ENCODE data around the gene DHX36. TPM values are rescaled to one million over a fixed set of nuclear protein-coding genes. Genes with fewer than 3 reads are reported as not detected.

Gene DHX36, protein sequence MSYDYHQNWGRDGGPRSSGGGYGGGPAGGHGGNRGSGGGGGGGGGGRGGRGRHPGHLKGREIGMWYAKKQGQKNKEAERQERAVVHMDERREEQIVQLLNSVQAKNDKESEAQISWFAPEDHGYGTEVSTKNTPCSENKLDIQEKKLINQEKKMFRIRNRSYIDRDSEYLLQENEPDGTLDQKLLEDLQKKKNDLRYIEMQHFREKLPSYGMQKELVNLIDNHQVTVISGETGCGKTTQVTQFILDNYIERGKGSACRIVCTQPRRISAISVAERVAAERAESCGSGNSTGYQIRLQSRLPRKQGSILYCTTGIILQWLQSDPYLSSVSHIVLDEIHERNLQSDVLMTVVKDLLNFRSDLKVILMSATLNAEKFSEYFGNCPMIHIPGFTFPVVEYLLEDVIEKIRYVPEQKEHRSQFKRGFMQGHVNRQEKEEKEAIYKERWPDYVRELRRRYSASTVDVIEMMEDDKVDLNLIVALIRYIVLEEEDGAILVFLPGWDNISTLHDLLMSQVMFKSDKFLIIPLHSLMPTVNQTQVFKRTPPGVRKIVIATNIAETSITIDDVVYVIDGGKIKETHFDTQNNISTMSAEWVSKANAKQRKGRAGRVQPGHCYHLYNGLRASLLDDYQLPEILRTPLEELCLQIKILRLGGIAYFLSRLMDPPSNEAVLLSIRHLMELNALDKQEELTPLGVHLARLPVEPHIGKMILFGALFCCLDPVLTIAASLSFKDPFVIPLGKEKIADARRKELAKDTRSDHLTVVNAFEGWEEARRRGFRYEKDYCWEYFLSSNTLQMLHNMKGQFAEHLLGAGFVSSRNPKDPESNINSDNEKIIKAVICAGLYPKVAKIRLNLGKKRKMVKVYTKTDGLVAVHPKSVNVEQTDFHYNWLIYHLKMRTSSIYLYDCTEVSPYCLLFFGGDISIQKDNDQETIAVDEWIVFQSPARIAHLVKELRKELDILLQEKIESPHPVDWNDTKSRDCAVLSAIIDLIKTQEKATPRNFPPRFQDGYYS
- total RNA-seq: 82.1 and 88.5 TPM in 2 replicates

DNA sequence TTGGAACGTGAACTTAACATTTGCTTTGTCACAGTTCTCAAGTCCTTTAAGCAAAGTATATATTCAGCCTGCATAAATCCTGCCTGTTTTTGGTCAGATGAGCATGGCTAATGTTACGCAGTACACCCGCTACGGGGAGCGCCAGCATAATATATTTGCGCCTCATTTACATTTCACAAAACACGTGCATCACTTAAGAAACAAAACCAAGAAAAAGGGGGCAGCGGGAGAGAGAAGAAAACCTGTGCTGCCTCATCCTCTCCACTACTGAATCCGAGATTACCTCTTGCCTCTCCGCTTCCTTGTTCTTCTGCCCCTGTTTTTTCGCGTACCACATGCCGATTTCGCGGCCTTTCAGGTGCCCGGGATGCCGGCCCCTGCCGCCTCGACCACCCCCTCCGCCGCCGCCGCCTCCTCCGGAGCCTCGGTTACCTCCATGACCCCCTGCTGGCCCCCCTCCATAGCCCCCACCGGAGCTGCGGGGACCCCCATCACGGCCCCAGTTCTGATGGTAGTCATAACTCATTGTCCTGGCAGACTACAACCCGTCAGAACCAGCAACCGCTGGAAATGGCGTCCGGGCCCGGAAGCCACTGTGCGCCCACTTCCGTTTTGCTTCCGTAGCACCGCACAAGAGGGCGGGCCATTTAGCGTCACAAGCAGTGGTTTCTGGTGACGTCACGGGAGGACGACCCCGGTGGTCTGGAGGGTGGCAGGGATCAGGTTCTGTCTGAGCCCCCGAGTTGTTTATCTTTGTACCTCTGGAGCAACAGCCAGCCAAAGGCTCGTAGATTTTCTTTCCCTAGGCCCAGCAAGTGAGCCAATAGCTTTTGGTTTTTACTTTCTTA is at the start of gene DHX36:
DHX36 (minus strand) TSS at position 597 of the 848 bp plus-strand sequence; CDS start at position 526, 71 bp downstream.
- DNase-seq (ENCODE audit: low spot score): peak; percentile 85
- Mint-ChIP-seq H3K27ac (peak within 1 kb of the TSS; percentile 96), H3K4me1 (ENCODE audit: low read depth) (peaks cover 28% of the 10 kb centered on the region), H3K9me3 (no peaks in the 10 kb centered on the region), H3K36me3 (ENCODE audit: low read depth) (peaks cover 17% of the 10 kb centered on the region), H3K4me3 (ENCODE audit: low read depth) (peak within 1 kb of the TSS; percentile 90), H3K27me3 (ENCODE audit: low read depth) (peaks cover 6% of the 10 kb centered on the region)
- intact Hi-C loops (cut with micrococcal nuclease): loop anchor here (2.0 to 10.0 kb wide), 3 partner anchors 17 to 1531 kb away; partner anchors contain the start of gene SLC33A1

DNA sequence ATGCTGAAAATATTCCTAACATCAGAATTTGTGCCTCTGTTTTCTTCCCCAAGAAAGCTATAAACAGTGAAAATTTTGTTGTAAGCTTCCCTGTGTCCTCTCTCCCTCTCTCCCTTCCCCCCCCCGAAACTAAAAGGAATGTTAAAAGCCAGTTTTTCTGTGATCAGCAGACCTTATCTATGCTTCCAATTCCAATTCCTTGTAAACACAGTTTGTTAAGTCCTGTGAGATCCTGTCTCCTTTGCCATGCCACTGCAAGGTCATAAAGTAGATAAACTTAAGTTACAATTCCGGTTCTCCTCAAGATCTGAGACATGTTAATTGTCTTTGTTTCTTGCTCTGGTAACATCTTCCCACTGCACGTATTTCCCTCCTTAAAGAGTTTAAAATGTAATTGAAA is 42.9 kb upstream of the DHX36 start:
- no peaks in the 10 kb centered on the region for H3K9me3 Mint-ChIP-seq
- intact Hi-C loops (cut with micrococcal nuclease): no loop called here
- no peaks in the 10 kb centered on the region for H3K4me1 Mint-ChIP-seq (ENCODE audit: low read depth)
- H3K4me3 Mint-ChIP-seq (ENCODE audit: low read depth): no peak overlapping the region
- no peak overlapping the region for H3K27ac Mint-ChIP-seq
- H3K36me3 Mint-ChIP-seq (ENCODE audit: low read depth): no peaks in the 10 kb centered on the region
- no peak for DNase-seq (ENCODE audit: low spot score)
- peaks cover 1% of the 10 kb centered on the region for H3K27me3 Mint-ChIP-seq (ENCODE audit: low read depth)

DNA sequence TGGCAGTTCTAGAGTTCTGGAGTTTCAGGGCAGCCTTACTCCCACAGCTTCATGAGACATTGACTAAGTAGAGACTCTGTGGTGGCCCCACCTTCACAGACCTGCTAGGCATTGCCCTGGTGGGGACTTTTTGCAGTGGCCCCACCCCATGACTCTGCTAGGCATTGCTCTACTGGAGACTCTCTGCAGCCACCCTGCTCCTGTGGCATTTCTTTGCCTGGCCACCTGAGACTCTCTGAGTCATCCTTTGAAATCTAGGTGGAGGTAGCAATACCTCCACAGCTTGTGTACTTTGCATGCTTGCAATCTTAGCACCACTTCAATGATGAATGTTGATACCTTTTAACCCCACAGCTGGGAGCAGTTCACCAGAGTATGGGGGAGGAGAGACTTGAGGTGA is 40.6 kb upstream of the DHX36 start:
- H3K4me3 Mint-ChIP-seq (ENCODE audit: low read depth): no peak overlapping the region
- intact Hi-C loops (cut with micrococcal nuclease): no loop called here
- H3K4me1 Mint-ChIP-seq (ENCODE audit: low read depth): no peaks in the 10 kb centered on the region

GRCh38 chr3:154361099-154361498 is 36.8 kb upstream of the DHX36 start:
- Mint-ChIP-seq H3K27ac (no peak overlapping the region), H3K36me3 (ENCODE audit: low read depth) (no peaks in the 10 kb centered on the region), H3K9me3 (no peaks in the 10 kb centered on the region), H3K4me3 (ENCODE audit: low read depth) (no peak overlapping the region), H3K4me1 (ENCODE audit: low read depth) (no peaks in the 10 kb centered on the region), H3K27me3 (ENCODE audit: low read depth) (peaks cover 1% of the 10 kb centered on the region)
- intact Hi-C loops (cut with micrococcal nuclease): no loop called here
- DNase-seq (ENCODE audit: low spot score): no peak

More for the DNA sequence above, 40.6 kb upstream of the DHX36 start:
- no peak for DNase-seq (ENCODE audit: low spot score)
- H3K27me3 Mint-ChIP-seq (ENCODE audit: low read depth): peaks cover 1% of the 10 kb centered on the region
- no peaks in the 10 kb centered on the region for H3K9me3 Mint-ChIP-seq
- H3K36me3 Mint-ChIP-seq (ENCODE audit: low read depth): no peaks in the 10 kb centered on the region
- H3K27ac Mint-ChIP-seq: no peak overlapping the region

- DNase-seq (ENCODE audit: low spot score): no peak
- Mint-ChIP-seq H3K36me3 (ENCODE audit: low read depth) (no peaks in the 10 kb centered on the region), H3K27ac (no peak overlapping the region), H3K9me3 (no peaks in the 10 kb centered on the region), H3K4me3 (ENCODE audit: low read depth) (no peak overlapping the region), H3K27me3 (ENCODE audit: low read depth) (no peaks in the 10 kb centered on the region), H3K4me1 (ENCODE audit: low read depth) (no peaks in the 10 kb centered on the region)
- intact Hi-C loops (cut with micrococcal nuclease): no loop called here
Measured at GRCh38 chr3:154356009-154356408, 31.7 kb upstream of the DHX36 start.

- Mint-ChIP-seq H3K4me3 (ENCODE audit: low read depth) (no peak overlapping the region), H3K36me3 (ENCODE audit: low read depth) (no peaks in the 10 kb centered on the region), H3K9me3 (no peaks in the 10 kb centered on the region), H3K27me3 (ENCODE audit: low read depth) (peaks cover 11% of the 10 kb centered on the region), H3K4me1 (ENCODE audit: low read depth) (no peaks in the 10 kb centered on the region), H3K27ac (no peak overlapping the region)
- no peak for DNase-seq (ENCODE audit: low spot score)
- intact Hi-C loops (cut with micrococcal nuclease): no loop called here
Measured at GRCh38 chr3:154349223-154349622, 24.9 kb upstream of the DHX36 start.

DNA sequence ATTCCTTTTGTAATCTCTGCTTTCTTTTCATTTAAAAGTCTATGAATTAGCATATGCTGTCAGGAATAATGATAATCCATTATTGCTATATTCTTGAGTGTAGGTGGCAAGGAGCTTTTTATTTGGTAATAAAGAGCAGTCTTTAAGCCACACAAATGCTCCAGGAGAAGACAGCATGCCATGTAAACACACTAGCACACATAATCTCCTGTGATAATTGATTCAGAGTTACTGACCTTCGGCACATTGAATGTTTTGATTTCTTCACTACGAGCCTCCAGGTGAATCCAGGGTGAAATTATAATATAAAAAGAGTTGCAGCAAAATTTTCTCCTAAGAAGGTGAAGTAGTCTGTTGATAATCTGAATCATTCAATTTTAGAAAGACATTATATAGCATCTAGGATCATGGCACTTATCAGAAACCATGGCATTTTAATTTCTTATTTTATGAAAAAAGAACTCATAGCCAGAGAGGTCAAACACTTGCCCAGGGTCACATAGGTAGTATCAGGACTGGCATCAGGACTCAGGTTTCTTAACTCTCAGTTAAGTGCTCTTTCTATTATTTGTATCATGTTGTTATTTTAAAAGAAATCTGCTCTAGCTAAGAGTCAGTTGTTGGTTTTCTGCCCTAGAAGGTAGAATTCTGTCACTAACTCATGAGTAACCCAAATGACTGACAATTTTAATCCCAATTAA is 21.3 kb upstream of the DHX36 start:
- no peaks in the 10 kb centered on the region for H3K9me3 Mint-ChIP-seq
- no peaks in the 10 kb centered on the region for H3K36me3 Mint-ChIP-seq (ENCODE audit: low read depth)
- H3K27ac Mint-ChIP-seq: no peak overlapping the region
- DNase-seq (ENCODE audit: low spot score): no peak
- peaks cover 13% of the 10 kb centered on the region for H3K27me3 Mint-ChIP-seq (ENCODE audit: low read depth)
- H3K4me3 Mint-ChIP-seq (ENCODE audit: low read depth): no peak overlapping the region
- H3K4me1 Mint-ChIP-seq (ENCODE audit: low read depth): no peaks in the 10 kb centered on the region
- intact Hi-C loops (cut with micrococcal nuclease): no loop called here

GRCh38 chr3:154338570-154338969 is 14.3 kb upstream of the DHX36 start:
- Mint-ChIP-seq H3K36me3 (ENCODE audit: low read depth) (no peaks in the 10 kb centered on the region), H3K27ac (no peak overlapping the region), H3K27me3 (ENCODE audit: low read depth) (peaks cover 6% of the 10 kb centered on the region), H3K4me3 (ENCODE audit: low read depth) (no peak overlapping the region), H3K4me1 (ENCODE audit: low read depth) (no peaks in the 10 kb centered on the region), H3K9me3 (no peaks in the 10 kb centered on the region)
- intact Hi-C loops (cut with micrococcal nuclease): loop anchor here (5.0 kb wide), 2 partner anchors 984 to 1364 kb away; no protein-coding TSS in a partner anchor
- DNase-seq (ENCODE audit: low spot score): no peak

GRCh38 chr3:154338008-154338407 is 13.7 kb upstream of the DHX36 start:
- intact Hi-C loops (cut with micrococcal nuclease): loop anchor here (5.0 kb wide), 2 partner anchors 984 to 1364 kb away; no protein-coding TSS in a partner anchor
- Mint-ChIP-seq H3K36me3 (ENCODE audit: low read depth) (no peaks in the 10 kb centered on the region), H3K9me3 (no peaks in the 10 kb centered on the region), H3K4me1 (ENCODE audit: low read depth) (no peaks in the 10 kb centered on the region), H3K27me3 (ENCODE audit: low read depth) (peaks cover 12% of the 10 kb centered on the region), H3K4me3 (ENCODE audit: low read depth) (no peak overlapping the region), H3K27ac (no peak overlapping the region)
- no peak for DNase-seq (ENCODE audit: low spot score)

GRCh38 chr3:154334973-154335420 is 10.7 kb upstream of the DHX36 start:
- intact Hi-C loops (cut with micrococcal nuclease): loop anchor here (5.0 kb wide), 2 partner anchors 987 to 1367 kb away; no protein-coding TSS in a partner anchor
- H3K27me3 Mint-ChIP-seq (ENCODE audit: low read depth): peaks cover 15% of the 10 kb centered on the region
- H3K9me3 Mint-ChIP-seq: no peaks in the 10 kb centered on the region
- no peaks in the 10 kb centered on the region for H3K4me1 Mint-ChIP-seq (ENCODE audit: low read depth)
- no peak overlapping the region for H3K4me3 Mint-ChIP-seq (ENCODE audit: low read depth)
- DNase-seq (ENCODE audit: low spot score): no peak
- no peaks in the 10 kb centered on the region for H3K36me3 Mint-ChIP-seq (ENCODE audit: low read depth)
- no peak overlapping the region for H3K27ac Mint-ChIP-seq

DNA sequence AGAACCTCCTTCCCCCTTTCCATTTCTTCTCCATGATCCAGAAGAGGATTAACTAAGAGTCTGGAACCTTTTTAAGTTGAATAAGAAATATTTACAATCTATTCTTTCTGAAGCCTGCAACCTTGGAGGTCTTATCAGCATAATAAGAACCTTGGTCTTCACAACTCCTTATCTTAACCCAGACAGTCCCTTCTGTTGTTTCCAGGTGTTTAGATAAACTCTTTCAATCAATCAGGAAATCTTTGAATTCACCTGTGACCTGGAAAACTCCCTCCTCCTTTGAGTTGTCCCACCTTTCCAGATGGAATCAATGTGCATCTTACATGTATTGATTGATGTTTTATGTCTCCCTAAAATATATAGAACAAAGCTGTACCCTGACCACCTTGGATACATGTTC is 3.6 kb upstream of the DHX36 start:
- Mint-ChIP-seq H3K9me3 (no peaks in the 10 kb centered on the region), H3K36me3 (ENCODE audit: low read depth) (peaks cover 3% of the 10 kb centered on the region), H3K4me3 (ENCODE audit: low read depth) (no peak overlapping the region), H3K27me3 (ENCODE audit: low read depth) (peaks cover 13% of the 10 kb centered on the region), H3K4me1 (ENCODE audit: low read depth) (peaks cover 15% of the 10 kb centered on the region), H3K27ac (no peak overlapping the region)
- intact Hi-C loops (cut with micrococcal nuclease): loop anchor here (10.0 kb wide), 2 partner anchors 703 to 1527 kb away; partner anchors contain the start of gene SLC33A1
- no peak for DNase-seq (ENCODE audit: low spot score)

Measured in activated T-helper 2 cell treated with anti-CD3 and anti-CD28 coated beads, Interferon-gamma antibody, Interleukin-2, Interleukin-4, amounts not matched to agents 10 μg/mL and 5 μg/mL and 100 μg/mL, durations not matched to agents 14 hours and 24 hours and 36 hours (primary cell).